GM13976 (cell line): ENCODE data around the gene LYSMD1.

ENCODE experiments used
- DNase-seq: peaks from one replicate; pipeline ENCODE4 v3.0.0; 2012; ENCODE audit warnings: low spot score
- CTCF ChIP-seq: IDR thresholded peaks from 2 replicates; pipeline ENCODE4 v1.5.1; 2012; ENCODE audit warnings: borderline replicate concordance, mild to moderate bottlenecking; ENCODE audit not compliant: insufficient read depth; ENCODE audit errors: extremely low read depth, missing control alignments, control extremely low read depth
- in situ Hi-C: fragments of 300-500 bp; cut with MboI; formaldehyde crosslinking; loops from one replicate; pipeline ENCODE4 v1.12.0; 2022; ENCODE audit warnings: low sequenced_read_pairs, mixed read lengths, inconsistent platforms; ENCODE audit not compliant: unreplicated experiment

LYSMD1 gene

GRCh38 chr1:151159373-151159772 is 6.3 kb downstream of the LYSMD1 start:
- TF ChIP-seq CTCF, result no peak
- in situ Hi-C loops, result loop anchor here (10.0 kb wide), 1 partner anchor 65 kb away; no protein-coding TSS in a partner anchor
- DNase-seq, result no peak

- no peak for DNase-seq
- in situ Hi-C loops, result loop anchor here (10.0 kb wide), 1 partner anchor 64 kb away; no protein-coding TSS in a partner anchor
- no peak for TF ChIP-seq CTCF
Measured at GRCh38 chr1:151158751-151159251, 6.9 kb downstream of the LYSMD1 start.

GRCh38 chr1:151158326-151158725 is 7.4 kb downstream of the LYSMD1 start:
- DNase-seq, result no peak
- in situ Hi-C loops, result loop anchor here (10.0 kb wide), 1 partner anchor 64 kb away; no protein-coding TSS in a partner anchor
- TF ChIP-seq CTCF, result no peak

- in situ Hi-C loops, result loop anchor here (10.0 kb wide), 1 partner anchor 62 kb away; no protein-coding TSS in a partner anchor
- DNase-seq, result no peak
- no peak for TF ChIP-seq CTCF
Measured at GRCh38 chr1:151157067-151157531, 8.6 kb downstream of the LYSMD1 start.

GRCh38 chr1:151156515-151156819 is 9.2 kb downstream of the LYSMD1 start, which contains the start of gene TNFAIP8L2:
TSS of gene TNFAIP8L2 (plus strand) at chr1:151156649. CDS start at chr1:151158698, 2,049 bp downstream.
- no peak for TF ChIP-seq CTCF
- DNase-seq, result peak; percentile 69
- in situ Hi-C loops, result loop anchor here (10.0 kb wide), 1 partner anchor 62 kb away; no protein-coding TSS in a partner anchor

- DNase-seq, result no peak
- in situ Hi-C loops, result no loop called here
- no peak for TF ChIP-seq CTCF
Measured at GRCh38 chr1:151147665-151148064, 18.0 kb downstream of the LYSMD1 start.

- in situ Hi-C loops, result no loop called here
- no peak for TF ChIP-seq CTCF
- no peak for DNase-seq
Measured at GRCh38 chr1:151147132-151147503, 18.6 kb downstream of the LYSMD1 start.
